H1 (cell line): ENCODE measurements around the gene ULK1. TPM values are rescaled to one million over a fixed set of nuclear protein-coding genes. Genes with fewer than 3 reads are reported as not detected.

ENCODE experiments used
- ATF3 ChIP-seq: IDR thresholded peaks from 2 replicates; pipeline ENCODE4 v1.6.1; 2011; ENCODE audit warnings: low read depth, mild to moderate bottlenecking, low read length; ENCODE audit not compliant: insufficient read depth
- BCL11A ChIP-seq, 2 experiments: IDR thresholded peaks; one replicate each; pipeline ENCODE4 v1.6.1; 2011; ENCODE audit warnings: low read depth in 2 of 2, low read length in 2 of 2, mild to moderate bottlenecking in 2 of 2
- FOSL1 ChIP-seq: IDR thresholded peaks from 2 replicates; pipeline ENCODE4 v1.6.1; 2011; ENCODE audit warnings: mild to moderate bottlenecking, low read depth, low read length, moderate library complexity; ENCODE audit not compliant: insufficient read depth
- JUND ChIP-seq: IDR thresholded peaks from 2 replicates; pipeline ENCODE4 v1.6.1; 2011; ENCODE audit warnings: mild to moderate bottlenecking, improper control_type of control experiment, low read length
- NANOG ChIP-seq: IDR thresholded peaks from 2 replicates; pipeline ENCODE4 v1.6.1; 2011; ENCODE audit warnings: low read length, low read depth, mild to moderate bottlenecking, inconsistent platforms; ENCODE audit not compliant: insufficient read depth, poor library complexity, severe bottlenecking
- TCF12 ChIP-seq: IDR thresholded peaks from 2 replicates; pipeline ENCODE4 v1.6.1; 2011; ENCODE audit warnings: low read depth, mild to moderate bottlenecking, low read length
- polyA plus RNA-seq, 7 experiments: library from polyadenylated mRNA; depleted of rRNA in 3 of 7; stranded (reverse) in 5 of 7; unstranded in 2 of 7; fragments of >200 nt in 5 of 7; fragments of 200-250 nt in 2 of 7; gene quantifications; 1 replicate in 5 of 7; 2 replicates in 1 of 7; 4 replicates in 1 of 7; pipeline versions ENCODE4 v1.2.1 to v1.2.3, GENCODE V29; 2011 to 2013; ENCODE audit warnings: missing spikeins in 2 of 7, mixed read lengths in 2 of 7
- total RNA-seq: library from RNA; stranded (reverse); fragmentation: NEBNext Ultra II Directional; extraction: Animal tissue kit (Norgen Biotek cat#: 25700); gene quantifications from 2 replicates; pipeline ENCODE4 v1.2.1, GENCODE V29; 2021
- TF ChIP-seq, protein P1 (sequence below): IDR thresholded peaks from 2 replicates; pipeline ENCODE4 v1.6.1; 2012; ENCODE audit warnings: inconsistent platforms

The ULK1 gene
- total and polyA plus RNA-seq, 2 of the 8 experiments (the other 6 are each of a cell fraction or from before 2014, with no cell fraction given) = 13.0 to 44.1 TPM

- TF ChIP-seq FOSL1 (no peak), TCF12 (no peak), JUND (no peak), NANOG (no peak), ATF3 (no peak), BCL11A (IDR thresholded peaks at IDR 0.05; ENCODE audit: low read depth in 2 of 2, low read length in 2 of 2) (no peak)
- TF ChIP-seq, protein P1, sequence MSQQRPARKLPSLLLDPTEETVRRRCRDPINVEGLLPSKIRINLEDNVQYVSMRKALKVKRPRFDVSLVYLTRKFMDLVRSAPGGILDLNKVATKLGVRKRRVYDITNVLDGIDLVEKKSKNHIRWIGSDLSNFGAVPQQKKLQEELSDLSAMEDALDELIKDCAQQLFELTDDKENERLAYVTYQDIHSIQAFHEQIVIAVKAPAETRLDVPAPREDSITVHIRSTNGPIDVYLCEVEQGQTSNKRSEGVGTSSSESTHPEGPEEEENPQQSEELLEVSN = no peak
These were observed 49.0 kb downstream of the ULK1 start (continued) for GRCh38 chr12:131943389-131943788.
